IMR-90 (cell line): Measurements from ENCODE around the gene CCK. TPM values are rescaled to one million over a fixed set of nuclear protein-coding genes. Genes with fewer than 3 reads are reported as not detected.

Experiments
- ATAC-seq: fragments of 200-7000 bp; cut with Tn5 transposase; 2 replicates; pipeline ENCODE4 v1.9.1; 2020; ENCODE audit warnings: low read depth, mild to moderate bottlenecking, moderate library complexity
- BruUV-seq: library from RNA; stranded (reverse); fragments of 400-500 nt; replicated peaks from 2 replicates; lab custom pipeline; 2021; lab: Mats Ljungman, UMichigan
- CTCF ChIA-PET: fragments of 300-600 bp; formaldehyde crosslinking; extraction: SDS; loops from one replicate; lab custom pipeline; 2021; ENCODE audit warnings: antibody characterized with exemption; lab: Yijun Ruan, JAX
- POLR2A ChIA-PET: fragments of 300-600 bp; sonication (Branson Sonifier 250); formaldehyde crosslinking; loops from one replicate; lab custom pipeline; 2022; ENCODE audit warnings: antibody characterized with exemption; ENCODE audit not compliant: unreplicated experiment; lab: Charles Lee
- DNase-seq: peaks from one replicate; pipeline ENCODE4 v3.0.0; 2013
- H2AFZ ChIP-seq: replicated peaks from 2 replicates; pipeline ENCODE3; 2013; ENCODE audit warnings: low read length, mild to moderate bottlenecking; ENCODE audit not compliant: poor library complexity
- H2AK5ac ChIP-seq: 2 replicates; pipeline ENCODE4 v1.6.1; 2013; ENCODE audit warnings: low read depth, low read length, inconsistent platforms
- H2AK9ac ChIP-seq: replicated peaks from 2 replicates; pipeline ENCODE3; 2013; ENCODE audit warnings: mild to moderate bottlenecking, low read depth, low read length, moderate library complexity; ENCODE audit not compliant: poor library complexity
- H2BK120ac ChIP-seq: 2 replicates; pipeline ENCODE4 v1.6.1; 2013; ENCODE audit warnings: low read depth, low read length, inconsistent platforms
- H2BK15ac ChIP-seq: 3 replicates; pipeline ENCODE4 v1.6.1; 2013; ENCODE audit warnings: low read depth, low read length, inconsistent platforms
- H2BK20ac ChIP-seq: 2 replicates; pipeline ENCODE4 v1.6.1; 2013; ENCODE audit warnings: low read depth, mild to moderate bottlenecking, inconsistent platforms, low read length, moderate library complexity
- H2BK5ac ChIP-seq: 2 replicates; pipeline ENCODE4 v1.6.1; 2013; ENCODE audit warnings: mild to moderate bottlenecking, low read depth, low read length, inconsistent platforms; ENCODE audit not compliant: poor library complexity, severe bottlenecking
- H3K14ac ChIP-seq: replicated peaks from 2 replicates; pipeline ENCODE4 v1.6.1; 2013; ENCODE audit warnings: low read depth, low read length, inconsistent platforms
- H3K18ac ChIP-seq: 2 replicates; pipeline ENCODE4 v1.6.1; 2013; ENCODE audit warnings: low read depth, low read length, control low read depth
- H3K23ac ChIP-seq: 2 replicates; pipeline ENCODE4 v1.6.1; 2013; ENCODE audit warnings: low read depth, low read length, inconsistent platforms
- H3K27ac ChIP-seq: 2 replicates; pipeline ENCODE4 v1.5.1; 2013; ENCODE audit warnings: mild to moderate bottlenecking, control low read depth, low read length; ENCODE audit not compliant: insufficient read depth
- H3K27me3 ChIP-seq: 2 replicates; pipeline ENCODE4 v1.6.1; 2013; ENCODE audit warnings: low read length; ENCODE audit not compliant: control insufficient read depth, insufficient read depth
- H3K36me3 ChIP-seq: 2 replicates; pipeline ENCODE4 v1.6.1; 2013; ENCODE audit warnings: low read length, mixed read lengths; ENCODE audit not compliant: control insufficient read depth, insufficient read depth
- H3K4ac ChIP-seq: 2 replicates; pipeline ENCODE4 v1.6.1; 2013; ENCODE audit warnings: low read depth, low read length, inconsistent platforms
- H3K4me1 ChIP-seq: 2 replicates; pipeline ENCODE4 v1.6.1; 2013; ENCODE audit warnings: low read length, mixed read lengths; ENCODE audit not compliant: control insufficient read depth, insufficient read depth
- H3K4me2 ChIP-seq: 2 replicates; pipeline ENCODE4 v1.6.1; 2013; ENCODE audit warnings: low read depth, mild to moderate bottlenecking, control low read depth, low read length, moderate library complexity
- H3K4me3 ChIP-seq: 2 replicates; pipeline ENCODE4 v1.5.1; 2013; ENCODE audit warnings: low read depth, mild to moderate bottlenecking, control low read depth, low read length, moderate library complexity; ENCODE audit not compliant: insufficient read depth
- H3K56ac ChIP-seq: 2 replicates; pipeline ENCODE4 v1.6.1; 2013; ENCODE audit warnings: low read length, inconsistent platforms; ENCODE audit not compliant: insufficient read depth; ENCODE audit errors: extremely low read depth
- H3K79me1 ChIP-seq, 2 experiments: 2 replicates each; pipeline ENCODE4 v1.6.1; 2013; ENCODE audit warnings: low read length in 2 of 2, inconsistent platforms in 1 of 2, low read depth in 1 of 2
- H3K9ac ChIP-seq: 2 replicates; pipeline ENCODE4 v1.6.1; 2013; ENCODE audit warnings: low read depth, low read length, control low read depth
- H3K9me1 ChIP-seq: 2 replicates; pipeline ENCODE4 v1.6.1; 2013; ENCODE audit warnings: low read length, inconsistent platforms; ENCODE audit not compliant: insufficient read depth
- H3K9me3 ChIP-seq: 2 replicates; pipeline ENCODE4 v1.6.1; 2013; ENCODE audit warnings: low read length; ENCODE audit not compliant: control insufficient read depth, insufficient read depth
- H4K20me1 ChIP-seq: 2 replicates; pipeline ENCODE4 v1.6.1; 2013; ENCODE audit warnings: low read length, inconsistent platforms; ENCODE audit not compliant: insufficient read depth
- H4K5ac ChIP-seq: 2 replicates; pipeline ENCODE4 v1.6.1; 2013; ENCODE audit warnings: mild to moderate bottlenecking, low read depth, low read length, control low read depth
- H4K8ac ChIP-seq, 2 experiments: 2 replicates each; pipeline ENCODE4 v1.6.1; 2013; ENCODE audit warnings: low read depth in 2 of 2, low read length in 2 of 2, control low read depth in 1 of 2, inconsistent platforms in 1 of 2
- H4K91ac ChIP-seq: 2 replicates; pipeline ENCODE4 v1.6.1; 2013; ENCODE audit warnings: low read depth, low read length, inconsistent platforms; ENCODE audit not compliant: insufficient read depth
- BHLHE40 ChIP-seq: fragments of 150-350 bp; IDR thresholded peaks from 2 replicates; pipeline ENCODE4 v1.6.1; 2016; ENCODE audit warnings: mild to moderate bottlenecking, low read depth, low read length
- CEBPB ChIP-seq: IDR thresholded peaks from 2 replicates; pipeline ENCODE4 v1.6.1; 2012; ENCODE audit warnings: low read depth, low read length, improper control_type of control experiment
- CHD1 ChIP-seq: IDR thresholded peaks from 2 replicates; pipeline ENCODE4 v1.6.1; 2012; ENCODE audit warnings: low read depth, low read length, improper control_type of control experiment
- MAFK ChIP-seq: IDR thresholded peaks from 2 replicates; pipeline ENCODE4 v1.6.1; 2012; ENCODE audit warnings: low read depth, low read length, improper control_type of control experiment
- MAZ ChIP-seq: IDR thresholded peaks from 2 replicates; pipeline ENCODE4 v1.6.1; 2012; ENCODE audit warnings: low read depth, mild to moderate bottlenecking, low read length, improper control_type of control experiment, moderate library complexity, borderline replicate concordance
- MXI1 ChIP-seq: IDR thresholded peaks from 2 replicates; pipeline ENCODE4 v1.6.1; 2012; ENCODE audit warnings: low read depth, mild to moderate bottlenecking, low read length, moderate library complexity, borderline replicate concordance
- NFE2L2 ChIP-seq: fragments of 150-350 bp; IDR thresholded peaks from 2 replicates; pipeline ENCODE4 v1.6.1; 2016; ENCODE audit warnings: low read depth, mild to moderate bottlenecking, low read length
- POLR2A ChIP-seq: IDR thresholded peaks from 2 replicates; pipeline ENCODE4 v1.6.1; 2012; ENCODE audit warnings: mild to moderate bottlenecking, low read depth, low read length
- RAD21 ChIP-seq: IDR thresholded peaks from 2 replicates; pipeline ENCODE4 v1.6.1; 2012; ENCODE audit warnings: low read length, improper control_type of control experiment
- RCOR1 ChIP-seq: IDR thresholded peaks from 2 replicates; pipeline ENCODE4 v1.6.1; 2012; ENCODE audit warnings: mild to moderate bottlenecking, low read length, improper control_type of control experiment; ENCODE audit not compliant: insufficient replicate concordance
- RFX5 ChIP-seq: IDR thresholded peaks from 2 replicates; pipeline ENCODE4 v1.8.0; 2012; ENCODE audit warnings: low read depth, mild to moderate bottlenecking, low read length, moderate library complexity
- WGBS, 2 experiments: methylation state at CpG; one replicate each; pipeline versions ENCODE4 v1.1.5 to v1.1.7; 2013; ENCODE audit warnings: missing lambda C conversion rate in 2 of 2; ENCODE audit not compliant: insufficient read length in 1 of 2; ENCODE audit errors: extremely low coverage in 2 of 2; 5-methylcytosine and 5-hydroxymethylcytosine counted together
- dilution Hi-C: fragments of 300-500 bp; cut with HindIII; formaldehyde crosslinking; loops from one replicate; pipeline ENCODE4 v1.14.3; 2018; ENCODE audit warnings: low sequenced_read_pairs; ENCODE audit not compliant: unreplicated experiment
- in situ Hi-C: fragments of 300-500 bp; cut with MboI; formaldehyde crosslinking; loops from 3 replicates; pipeline ENCODE4 v1.14.3; 2019; ENCODE audit warnings: low sequenced_read_pairs, inconsistent platforms, mixed read lengths
- intact Hi-C: fragments of 100-400 bp; cut with micrococcal nuclease; formaldehyde crosslinking; loops from 2 replicates; pipeline ENCODE4 v1.10.0; 2022
- polyA plus RNA-seq, 3 experiments: library from polyadenylated mRNA; depleted of rRNA; stranded (reverse); fragments of >200 nt; gene quantifications; 2 replicates each; pipeline ENCODE4 v1.2.3, GENCODE V29; 2012; ENCODE audit warnings: low replicate concordance in 1 of 3
- total RNA-seq: library from RNA; depleted of rRNA; stranded (reverse); fragments of >200 nt; gene quantifications from 2 replicates; pipeline ENCODE4 v1.2.3, GENCODE V29; 2012
- TF ChIP-seq, protein P1 (sequence below): conservative IDR thresholded peaks from 2 replicates; pipeline ENCODE4 v1.5.1; 2012; ENCODE audit warnings: mild to moderate bottlenecking, low read depth, low read length, improper control_type of control experiment
- TF ChIP-seq, protein P2 (sequence below): fragments of 150-350 bp; IDR thresholded peaks from 2 replicates; pipeline ENCODE4 v1.6.1; 2017; ENCODE audit warnings: mild to moderate bottlenecking, antibody characterized with exemption, low read length, low read depth

Gene CCK
- total and polyA plus RNA-seq, 2 of the 4 experiments (the other 2 are of a cell fraction) = 0.43 TPM; not detected in 1

DNA sequence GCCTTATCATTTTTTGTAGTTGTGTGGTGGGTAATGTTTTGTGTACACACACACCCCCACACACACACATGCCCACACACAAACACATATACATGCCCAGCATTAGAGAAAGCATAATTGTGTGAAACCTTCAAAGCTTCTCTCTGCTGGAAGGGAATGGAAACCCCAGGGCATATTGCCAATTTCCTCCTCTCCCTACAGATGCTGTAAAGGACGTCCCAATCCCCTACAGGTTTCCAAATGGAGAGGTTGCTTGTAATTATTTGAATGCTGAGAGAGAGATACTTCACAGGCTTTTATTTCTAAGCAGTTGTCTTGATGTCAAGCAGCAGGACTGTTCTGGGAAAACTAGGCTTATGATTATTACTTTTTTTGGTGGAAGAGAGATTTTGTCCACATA is 23.0 kb upstream of the CCK start:
- in situ Hi-C loops = no loop called here
- Histone ChIP-seq H3K23ac (no peak overlapping the region), H2AK5ac (no peak overlapping the region), H3K36me3 (no peaks in the 10 kb centered on the region), H3K18ac (no peak overlapping the region), H3K4me1 (no peaks in the 10 kb centered on the region), H2AK9ac (no peak overlapping the region), H3K4me3 (no peak overlapping the region), H3K79me1 (no peaks in the 10 kb centered on the region), H3K27ac (no peak overlapping the region), H4K20me1 (no peaks in the 10 kb centered on the region), H3K14ac (no peak overlapping the region), H3K4me2 (no peak overlapping the region), H2AFZ (no peak overlapping the region), H2BK5ac (no peak overlapping the region), H3K9ac (no peak overlapping the region), H3K9me1 (no peaks in the 10 kb centered on the region), H2BK15ac (no peak overlapping the region), H3K27me3 (no peaks in the 10 kb centered on the region), H3K9me3 (no peaks in the 10 kb centered on the region), H4K91ac (no peak overlapping the region), H3K4ac (no peak overlapping the region), H3K56ac (no peak overlapping the region), H4K5ac (no peak overlapping the region), H4K8ac (no peak overlapping the region), H2BK20ac (no peak overlapping the region), H2BK120ac (no peak overlapping the region)
- WGBS, 2 experiments = no CpG with 5 or more reads among the region's 1 CpG
- POLR2A ChIA-PET = no interaction called here
- dilution Hi-C loops = no loop called here
- CTCF ChIA-PET = no interaction called here
- TF ChIP-seq MAFK (no peak), MXI1 (no peak), RAD21 (no peak), POLR2A (no peak), CHD1 (no peak), RCOR1 (no peak), RFX5 (no peak), NFE2L2 (no peak), CEBPB (no peak), MAZ (no peak), BHLHE40 (no peak)
- TF ChIP-seq, protein P1, sequence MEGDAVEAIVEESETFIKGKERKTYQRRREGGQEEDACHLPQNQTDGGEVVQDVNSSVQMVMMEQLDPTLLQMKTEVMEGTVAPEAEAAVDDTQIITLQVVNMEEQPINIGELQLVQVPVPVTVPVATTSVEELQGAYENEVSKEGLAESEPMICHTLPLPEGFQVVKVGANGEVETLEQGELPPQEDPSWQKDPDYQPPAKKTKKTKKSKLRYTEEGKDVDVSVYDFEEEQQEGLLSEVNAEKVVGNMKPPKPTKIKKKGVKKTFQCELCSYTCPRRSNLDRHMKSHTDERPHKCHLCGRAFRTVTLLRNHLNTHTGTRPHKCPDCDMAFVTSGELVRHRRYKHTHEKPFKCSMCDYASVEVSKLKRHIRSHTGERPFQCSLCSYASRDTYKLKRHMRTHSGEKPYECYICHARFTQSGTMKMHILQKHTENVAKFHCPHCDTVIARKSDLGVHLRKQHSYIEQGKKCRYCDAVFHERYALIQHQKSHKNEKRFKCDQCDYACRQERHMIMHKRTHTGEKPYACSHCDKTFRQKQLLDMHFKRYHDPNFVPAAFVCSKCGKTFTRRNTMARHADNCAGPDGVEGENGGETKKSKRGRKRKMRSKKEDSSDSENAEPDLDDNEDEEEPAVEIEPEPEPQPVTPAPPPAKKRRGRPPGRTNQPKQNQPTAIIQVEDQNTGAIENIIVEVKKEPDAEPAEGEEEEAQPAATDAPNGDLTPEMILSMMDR = no peak
- TF ChIP-seq, protein P2, sequence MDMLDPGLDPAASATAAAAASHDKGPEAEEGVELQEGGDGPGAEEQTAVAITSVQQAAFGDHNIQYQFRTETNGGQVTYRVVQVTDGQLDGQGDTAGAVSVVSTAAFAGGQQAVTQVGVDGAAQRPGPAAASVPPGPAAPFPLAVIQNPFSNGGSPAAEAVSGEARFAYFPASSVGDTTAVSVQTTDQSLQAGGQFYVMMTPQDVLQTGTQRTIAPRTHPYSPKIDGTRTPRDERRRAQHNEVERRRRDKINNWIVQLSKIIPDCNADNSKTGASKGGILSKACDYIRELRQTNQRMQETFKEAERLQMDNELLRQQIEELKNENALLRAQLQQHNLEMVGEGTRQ = no peak
- DNase-seq = no peak
- BruUV-seq = no TSS peak
- intact Hi-C loops = no loop called here
- no peak for ATAC-seq
